Measurements from ENCODE around the gene NUDT1.

- TF ChIP-seq CTCF (IDR thresholded peaks at IDR 0.05; ENCODE audit: low read depth, low read length, poor library complexity, severe bottlenecking) (no peak), EZH2phosphoT487 (IDR thresholded peaks at IDR 0.05; ENCODE audit: borderline replicate concordance, low read length) (no peak)
These were observed 759 bp downstream of the NUDT1 start for GRCh38 chr7:2242541-2243429.

Data from DOHH2 (cell line).